ENCODE results near the gene C2CD4A. TPM values are rescaled to one million over a fixed set of nuclear protein-coding genes. Genes with fewer than 3 reads are reported as not detected.

C2CD4A gene
- total RNA-seq, 2 donors from 2014 or later, result 1.8 TPM; not detected in 1

- Histone ChIP-seq H3K36me3 (no peaks in the 10 kb centered on the region), H3K4me1 (ENCODE audit: control insufficient read depth in 1 of 2, low read depth in 2 of 2) (peaks cover 2 to 27% of the 10 kb centered on the region in 2 donors), H3K27ac (no peak overlapping the region), H3K9me3 (no peaks in the 10 kb centered on the region), H3K27me3 (replicated peaks; ENCODE audit: insufficient read depth) (no peaks in the 10 kb centered on the region), H3K4me3 (no peak overlapping the region)
- DNase-seq (ENCODE audit: low spot score) (no peak), ATAC-seq (ENCODE audit: insufficient number of reproducible peaks, low FRiP score, low read depth) (peak; percentile 79)
- no peak for TF ChIP-seq CTCF (IDR thresholded peaks at IDR 0.05)
Observed at GRCh38 chr15:62112616-62113593, 46.1 kb downstream of the C2CD4A start.

- no peak for TF ChIP-seq CTCF (IDR thresholded peaks at IDR 0.05)
- Histone ChIP-seq H3K27ac (no peak overlapping the region), H3K4me3 (no peak overlapping the region), H3K9me3 (no peaks in the 10 kb centered on the region), H3K36me3 (no peaks in the 10 kb centered on the region), H3K27me3 (replicated peaks; ENCODE audit: insufficient read depth) (no peaks in the 10 kb centered on the region), H3K4me1 (ENCODE audit: control insufficient read depth in 1 of 2, low read depth in 2 of 2) (peaks cover 6 to 15% of the 10 kb centered on the region in 2 donors)
- DNase-seq (ENCODE audit: low spot score) (no peak), ATAC-seq (ENCODE audit: insufficient number of reproducible peaks, low FRiP score, low read depth) (no peak)
Observed at GRCh38 chr15:62115847-62116246, 49.1 kb downstream of the C2CD4A start.

GRCh38 chr15:62118520-62119226, 51.9 kb downstream of the C2CD4A start:
- Histone ChIP-seq H3K9me3 (no peaks in the 10 kb centered on the region), H3K27me3 (replicated peaks; ENCODE audit: insufficient read depth) (no peaks in the 10 kb centered on the region), H3K36me3 (no peaks in the 10 kb centered on the region), H3K4me1 (ENCODE audit: control insufficient read depth in 1 of 2, low read depth in 2 of 2) (peaks cover 0 to 5% of the 10 kb centered on the region in 2 donors), H3K27ac (peak overlapping the region; percentile 48 to 62), H3K4me3 (peak overlapping the region; percentile 56)
- ATAC-seq (ENCODE audit: insufficient number of reproducible peaks, low FRiP score, low read depth) (no peak), DNase-seq (ENCODE audit: low spot score) (no peak)
- TF ChIP-seq CTCF (IDR thresholded peaks at IDR 0.05), result no peak

- Histone ChIP-seq H3K9me3 (no peaks in the 10 kb centered on the region), H3K36me3 (no peaks in the 10 kb centered on the region), H3K27me3 (replicated peaks; ENCODE audit: insufficient read depth) (no peaks in the 10 kb centered on the region), H3K4me1 (ENCODE audit: control insufficient read depth in 1 of 2, low read depth in 2 of 2) (peaks cover 5 to 7% of the 10 kb centered on the region in 2 donors), H3K27ac (peak overlapping the region; percentile 48 to 62), H3K4me3 (peak overlapping the region; percentile 56)
- no peak for TF ChIP-seq CTCF (IDR thresholded peaks at IDR 0.05)
- DNase-seq (ENCODE audit: low spot score), result no peak
- ATAC-seq (ENCODE audit: insufficient number of reproducible peaks, low FRiP score, low read depth), result peak; percentile 86
Observed at GRCh38 chr15:62119227-62119864, 52.6 kb downstream of the C2CD4A start.

All from thoracic aorta (tissue), 2 donors.